Umbilical cord (tissue), 2 donors: Measurements from ENCODE around the gene OLA1. TPM values are rescaled to one million over a fixed set of nuclear protein-coding genes. Genes with fewer than 3 reads are reported as not detected.
"Not testable (repeated sequence)": the region's sequence is repeated elsewhere in the genome, so short reads cannot be mapped to it uniquely, and the experiment has no call there.

Source experiments
- DNase-seq: peaks from one replicate; pipeline ENCODE4 v3.0.0-alpha.2; 2015; ENCODE audit warnings: low spot score
- total RNA-seq: library from RNA; depleted of rRNA; stranded (reverse); fragments of >200 nt; gene quantifications from one replicate; pipeline ENCODE4 v1.2.3, GENCODE V29; 2014; ENCODE audit warnings: low replicate concordance; ENCODE audit not compliant: insufficient read depth

The OLA1 gene
- total RNA-seq, result 17.3 TPM

DNA sequence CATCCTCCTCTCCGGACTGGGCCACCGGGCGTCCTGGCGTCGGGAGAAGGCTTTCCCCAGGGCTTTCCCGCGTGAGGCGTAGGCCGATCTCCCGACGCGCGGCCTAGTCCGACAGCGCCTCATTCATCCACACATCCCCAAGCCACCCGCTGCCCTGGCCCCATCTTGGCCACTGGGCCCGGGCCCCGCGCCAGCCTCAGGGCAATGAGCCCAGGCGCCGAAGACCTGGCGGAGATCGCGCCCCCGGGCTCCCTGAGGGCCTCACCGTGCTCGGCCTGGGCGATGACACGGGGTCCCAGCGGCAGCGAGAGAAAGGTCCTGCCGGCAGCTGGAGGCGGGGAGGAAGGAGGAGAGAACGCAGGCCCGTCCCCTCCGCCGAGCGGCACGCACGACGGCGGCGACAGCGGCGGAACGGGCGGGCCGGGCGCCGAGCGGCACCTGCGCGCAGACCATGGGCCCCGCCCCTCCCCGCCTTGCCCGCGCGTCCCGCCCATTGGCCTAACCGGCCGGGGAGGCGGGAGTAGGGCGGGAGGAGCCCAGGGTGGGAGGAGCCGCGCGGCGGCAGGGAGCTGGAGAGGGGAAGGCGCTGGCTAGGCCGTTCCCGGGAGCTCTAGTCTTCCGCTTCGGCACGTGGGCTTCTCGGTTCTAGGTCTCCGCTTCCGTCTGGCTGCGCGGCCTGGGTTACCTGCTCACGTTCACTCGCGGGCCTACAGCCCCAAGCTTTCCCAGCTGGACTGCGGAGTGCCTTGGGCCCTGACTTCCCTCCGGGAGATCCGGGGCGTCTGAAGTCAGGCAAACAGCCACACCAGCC, at the start of gene OLA1:
Gene OLA1 (minus strand): TSS at position 346 of the 811 bp plus-strand sequence. CDS start 1,717 bp downstream, outside the sequence.
- peak; percentile 97 for DNase-seq

GRCh38 chr2:174292908-174293307, 44.6 kb upstream of the OLA1 start:
- DNase-seq, result no peak

DNA sequence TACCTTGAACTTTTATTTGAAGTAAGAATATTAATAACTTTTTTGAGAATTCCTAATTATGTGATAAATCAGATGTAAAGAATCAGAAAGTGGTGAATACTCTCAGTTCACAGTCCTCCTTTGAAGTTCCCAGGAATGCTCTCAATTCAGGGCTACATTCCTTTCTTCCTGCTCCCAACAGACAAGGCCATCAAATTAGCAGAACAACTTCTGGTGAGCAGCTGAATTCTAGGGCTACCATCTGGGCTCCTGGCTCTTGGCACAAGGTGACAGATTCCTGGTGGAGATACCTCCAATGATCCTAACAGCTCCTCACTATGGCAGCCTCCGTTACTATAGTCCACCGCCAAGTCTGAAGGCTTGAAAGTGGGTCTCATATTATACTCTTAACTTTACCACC, 37.8 kb upstream of the OLA1 start:
- DNase-seq, result no peak

GRCh38 chr2:174282441-174282840, 34.1 kb upstream of the OLA1 start:
- DNase-seq, result no peak

GRCh38 chr2:174281736-174282135, 33.4 kb upstream of the OLA1 start:
- no peak for DNase-seq

- no peak for DNase-seq
Measured at GRCh38 chr2:174280596-174280995, 32.3 kb upstream of the OLA1 start.

GRCh38 chr2:174270263-174270662, 21.9 kb upstream of the OLA1 start:
- not testable (repeated sequence) for DNase-seq

DNA sequence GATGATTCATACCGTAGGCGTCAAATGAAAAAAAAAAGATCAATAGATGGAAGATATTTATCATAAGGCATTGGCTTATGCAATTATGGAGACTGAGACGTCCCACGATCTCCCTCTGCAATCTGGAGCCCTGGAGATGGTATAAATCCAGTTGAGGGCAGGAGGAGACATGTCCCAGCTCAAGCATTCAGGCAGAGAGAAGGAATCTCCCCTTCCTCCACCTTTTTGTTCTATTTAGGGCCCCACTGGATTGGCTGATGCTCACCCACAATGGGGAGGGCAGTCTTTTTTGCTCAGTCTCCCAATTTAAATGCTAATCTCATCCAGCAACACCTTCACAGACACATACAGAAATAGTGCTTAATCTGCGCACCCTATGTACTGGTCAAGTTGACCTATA, 18.0 kb upstream of the OLA1 start:
- DNase-seq, result no peak

DNA sequence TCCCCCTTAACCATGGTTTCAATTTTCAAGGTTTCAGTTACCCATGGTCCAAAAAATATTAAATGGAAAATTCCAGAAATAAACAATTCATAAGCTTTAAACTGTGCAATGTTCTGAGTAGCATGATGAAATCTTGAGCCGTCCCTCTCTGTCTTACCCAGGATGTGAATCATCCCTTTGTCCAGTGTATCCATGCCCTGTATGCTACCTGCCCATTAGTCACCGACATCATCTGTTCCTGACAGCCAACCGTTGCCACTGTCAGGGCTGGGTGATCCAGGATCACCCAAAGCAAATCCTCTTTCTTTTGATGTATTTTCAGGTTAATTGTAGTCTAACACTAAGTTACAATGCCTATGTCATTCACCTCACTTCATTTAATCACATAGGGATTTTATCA, 15.7 kb upstream of the OLA1 start:
- no peak for DNase-seq

GRCh38 chr2:174259981-174260380, 11.6 kb upstream of the OLA1 start:
- peak; percentile 82 for DNase-seq

DNA sequence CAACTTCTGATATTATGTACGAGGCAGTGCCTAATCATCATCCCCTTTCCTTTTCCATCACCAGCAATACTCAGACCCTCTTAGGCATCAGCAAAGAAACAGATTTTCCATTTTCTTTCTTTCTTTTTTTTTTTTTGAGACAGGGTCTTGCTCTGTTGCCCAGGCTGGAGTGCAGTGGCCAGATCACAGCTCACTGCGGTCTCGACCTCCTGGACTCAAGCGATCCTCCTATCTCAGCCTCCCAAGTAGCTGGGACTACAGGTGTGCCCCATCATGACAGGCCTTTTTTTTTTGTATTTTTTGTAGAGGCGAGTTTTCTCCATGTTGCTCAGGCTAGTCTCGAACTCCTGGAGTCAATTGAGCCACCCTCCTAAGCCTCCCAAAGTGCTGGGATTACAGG, 5.9 kb upstream of the OLA1 start:
- no peak for DNase-seq

GRCh38 chr2:174248998-174249592, 763 bp upstream of the OLA1 start:
- DNase-seq, result no peak

DNA sequence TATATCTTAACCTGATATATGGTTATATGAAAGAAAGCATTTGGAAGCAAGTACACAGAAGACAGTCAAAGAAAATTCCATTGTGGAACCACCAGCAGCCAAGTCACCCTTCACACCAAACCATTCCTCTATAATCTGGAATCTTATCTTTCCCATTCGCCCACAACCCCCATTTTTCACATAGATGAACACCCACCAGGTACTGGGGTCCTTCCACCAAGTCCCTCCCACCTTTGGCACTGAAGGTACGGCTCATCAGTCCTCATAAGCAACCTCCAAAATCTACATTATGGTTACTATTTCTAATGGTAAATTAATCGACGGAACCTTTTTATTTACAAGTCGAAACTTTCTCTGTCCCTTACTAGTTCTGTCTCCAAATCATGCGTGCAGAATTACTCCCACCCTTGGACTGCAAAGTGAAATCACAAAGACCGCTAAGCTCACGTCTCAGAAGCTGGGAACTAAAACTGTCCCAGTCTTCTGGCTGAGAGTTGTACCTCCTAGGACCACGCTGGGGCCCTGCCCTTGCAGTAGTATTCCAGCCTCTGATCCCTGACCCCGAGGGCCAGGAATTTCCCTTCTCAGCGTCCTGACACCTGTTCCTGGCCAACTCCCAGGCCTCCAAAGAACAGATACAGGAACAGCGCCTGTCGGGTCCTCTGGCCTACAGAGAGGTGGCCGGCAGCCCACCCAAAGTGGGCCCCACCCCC, 702 bp downstream of the OLA1 start:
- peak; percentile 19 for DNase-seq

DNA sequence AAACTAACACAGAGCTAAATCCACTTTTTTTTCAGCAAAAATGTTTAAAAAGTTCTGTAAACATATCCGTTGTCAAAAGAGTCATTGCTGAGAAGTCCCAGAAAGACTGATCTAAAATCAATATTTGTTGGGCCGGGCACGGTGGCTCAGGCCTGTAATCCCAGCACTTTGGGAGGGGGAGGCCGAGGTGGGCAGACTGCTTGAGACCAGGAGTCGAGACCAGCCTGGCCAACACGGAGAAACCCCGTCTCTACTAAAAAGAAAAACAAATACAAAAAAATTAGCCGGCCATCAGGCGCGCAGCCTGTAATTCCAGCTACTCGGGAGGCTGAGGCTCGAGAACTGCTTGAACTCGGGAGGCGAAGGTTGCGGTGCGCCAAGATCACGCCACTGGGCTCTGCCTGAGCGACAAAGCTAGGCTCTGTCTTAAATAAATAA, 1.4 kb downstream of the OLA1 start:
- DNase-seq, result no peak

DNA sequence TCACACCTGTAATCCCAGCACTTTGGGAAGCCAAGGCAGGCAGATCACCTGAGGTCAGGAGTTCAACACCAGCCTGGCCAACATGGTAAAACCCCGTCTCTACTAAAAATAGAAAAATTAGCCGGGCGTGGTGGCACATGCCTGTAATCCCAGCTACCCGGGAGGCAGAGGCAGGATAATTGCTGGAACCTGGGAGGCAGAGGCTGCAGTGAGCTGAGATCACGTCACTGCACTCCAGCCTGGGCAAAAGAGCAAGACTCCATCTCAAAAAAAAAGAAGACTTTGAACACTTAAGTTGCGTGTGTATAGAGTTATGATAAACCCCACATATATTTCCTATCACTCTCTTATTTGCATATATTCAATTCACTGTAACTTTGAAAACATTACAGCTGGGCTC, 2.7 kb downstream of the OLA1 start:
- DNase-seq, result not testable (repeated sequence)

GRCh38 chr2:174245065-174245464, 3.3 kb downstream of the OLA1 start:
- DNase-seq, result no peak

GRCh38 chr2:174243812-174244211, 4.5 kb downstream of the OLA1 start:
- no peak for DNase-seq

DNA sequence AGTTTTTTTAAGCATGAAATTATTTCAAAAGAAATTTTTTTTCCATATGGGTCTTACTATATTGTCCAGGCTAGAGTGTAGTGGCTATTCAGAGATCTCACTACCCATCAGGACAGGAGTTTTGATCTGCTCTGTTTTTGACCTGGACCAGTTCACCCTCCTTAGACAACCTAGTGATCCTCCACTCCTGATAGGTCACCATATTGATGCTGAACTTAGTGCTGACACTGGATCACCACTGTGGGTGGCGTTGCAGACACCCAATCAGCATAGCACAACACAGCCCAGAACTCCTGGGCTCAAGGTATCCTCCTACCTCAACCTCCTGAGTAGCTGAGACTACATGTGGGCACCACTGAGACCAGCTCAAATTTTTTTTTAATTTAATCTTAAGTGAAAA, 8.2 kb downstream of the OLA1 start:
- DNase-seq, result no peak

DNA sequence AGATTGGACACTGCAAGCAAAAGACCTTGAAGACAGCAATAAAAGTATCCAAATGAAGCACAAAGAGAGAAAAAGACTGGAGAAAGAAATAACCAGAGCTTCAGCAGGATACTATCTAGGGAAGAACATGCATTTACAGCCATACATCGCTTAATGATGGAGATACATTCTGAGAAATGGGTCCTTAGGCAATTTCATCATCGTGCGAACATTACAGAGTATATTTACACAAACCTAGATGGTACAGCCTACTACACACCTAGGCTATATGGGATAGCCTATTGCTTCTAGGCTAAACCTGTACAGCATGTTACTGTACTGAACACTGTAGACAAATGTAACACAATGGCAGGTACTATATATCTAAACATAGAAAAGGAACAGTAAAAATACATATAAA, 11.9 kb downstream of the OLA1 start:
- DNase-seq, result no peak

- DNase-seq, result peak; percentile 71
Measured at GRCh38 chr2:174235680-174236079, 12.7 kb downstream of the OLA1 start.

GRCh38 chr2:174233771-174234275, 14.5 kb downstream of the OLA1 start:
- no peak for DNase-seq

GRCh38 chr2:174227748-174228147, 20.6 kb downstream of the OLA1 start:
- no peak for DNase-seq
